ENCODE data around the gene RFTN1. TPM values are rescaled to one million over a fixed set of nuclear protein-coding genes. Genes with fewer than 3 reads are reported as not detected.

Gene RFTN1
- polyA plus RNA-seq, 2 donors = 2.1 to 3.7 TPM

GRCh38 chr3:16501376-16501775, 12.1 kb downstream of the RFTN1 start:
- peaks cover 0 to 3% of the 10 kb centered on the region in 2 donors for H3K4me1 ChIP-seq (ENCODE audit: control insufficient read depth in 2 of 2, insufficient read depth in 2 of 2, low read length in 1 of 2)
- no peak overlapping the region for H3K27ac ChIP-seq (ENCODE audit: low read depth in 2 of 2, low read length in 1 of 2)
- 81 to 84% methylated on average over 4 of the region's 4 CpGs for WGBS, 2 donors
- H3K36me3 ChIP-seq (ENCODE audit: control insufficient read depth in 2 of 2, insufficient read depth in 2 of 2, low read length in 1 of 2) = peaks cover 0 to 2% of the 10 kb centered on the region in 2 donors
- H3K9me3 ChIP-seq (ENCODE audit: control insufficient read depth in 2 of 2, insufficient read depth in 1 of 2, low read depth in 1 of 2, low read length in 1 of 2) = no peaks in the 10 kb centered on the region
- H3K27me3 ChIP-seq (ENCODE audit: control insufficient read depth in 1 of 2, insufficient read depth in 2 of 2, low read length in 2 of 2) = no peaks in the 10 kb centered on the region
- no peak overlapping the region for H3K4me3 ChIP-seq (ENCODE audit: low read depth in 1 of 2, low read length in 2 of 2)

GRCh38 chr3:16500911-16501310, 12.6 kb downstream of the RFTN1 start:
- H3K36me3 ChIP-seq (ENCODE audit: control insufficient read depth in 2 of 2, insufficient read depth in 2 of 2, low read length in 1 of 2) = peaks cover 0 to 2% of the 10 kb centered on the region in 2 donors
- no peaks in the 10 kb centered on the region for H3K9me3 ChIP-seq (ENCODE audit: control insufficient read depth in 2 of 2, insufficient read depth in 1 of 2, low read depth in 1 of 2, low read length in 1 of 2)
- no peaks in the 10 kb centered on the region for H3K4me1 ChIP-seq (ENCODE audit: control insufficient read depth in 2 of 2, insufficient read depth in 2 of 2, low read length in 1 of 2)
- no peak overlapping the region for H3K27ac ChIP-seq (ENCODE audit: low read depth in 2 of 2, low read length in 1 of 2)
- 87% methylated on average over 12 of the region's 12 CpGs for whole genome bisulfite sequencing, 2 donors
- H3K4me3 ChIP-seq (ENCODE audit: low read depth in 1 of 2, low read length in 2 of 2) = no peak overlapping the region
- no peaks in the 10 kb centered on the region for H3K27me3 ChIP-seq (ENCODE audit: control insufficient read depth in 1 of 2, insufficient read depth in 2 of 2, low read length in 2 of 2)

- H3K36me3 ChIP-seq (ENCODE audit: control insufficient read depth in 2 of 2, insufficient read depth in 2 of 2, low read length in 1 of 2) = peaks cover 0 to 2% of the 10 kb centered on the region in 2 donors
- H3K9me3 ChIP-seq (ENCODE audit: control insufficient read depth in 2 of 2, insufficient read depth in 1 of 2, low read depth in 1 of 2, low read length in 1 of 2) = no peaks in the 10 kb centered on the region
- H3K27ac ChIP-seq (ENCODE audit: low read depth in 2 of 2, low read length in 1 of 2) = no peak overlapping the region
- peaks cover 0 to 2% of the 10 kb centered on the region in 2 donors for H3K4me1 ChIP-seq (ENCODE audit: control insufficient read depth in 2 of 2, insufficient read depth in 2 of 2, low read length in 1 of 2)
- no peaks in the 10 kb centered on the region for H3K27me3 ChIP-seq (ENCODE audit: control insufficient read depth in 1 of 2, insufficient read depth in 2 of 2, low read length in 2 of 2)
- no peak overlapping the region for H3K4me3 ChIP-seq (ENCODE audit: low read depth in 1 of 2, low read length in 2 of 2)
- 91 to 93% methylated on average over 1 of the region's 1 CpG for WGBS, 2 donors
Measured at GRCh38 chr3:16500093-16500492, 13.4 kb downstream of the RFTN1 start.

GRCh38 chr3:16499351-16499750, 14.1 kb downstream of the RFTN1 start:
- Histone ChIP-seq H3K27me3 (ENCODE audit: control insufficient read depth in 1 of 2, insufficient read depth in 2 of 2, low read length in 2 of 2) (no peaks in the 10 kb centered on the region), H3K36me3 (ENCODE audit: control insufficient read depth in 2 of 2, insufficient read depth in 2 of 2, low read length in 1 of 2) (peaks cover 0 to 2% of the 10 kb centered on the region in 2 donors), H3K27ac (ENCODE audit: low read depth in 2 of 2, low read length in 1 of 2) (no peak overlapping the region), H3K4me1 (ENCODE audit: control insufficient read depth in 2 of 2, insufficient read depth in 2 of 2, low read length in 1 of 2) (peaks cover 0 to 2% of the 10 kb centered on the region in 2 donors), H3K9me3 (ENCODE audit: control insufficient read depth in 2 of 2, insufficient read depth in 1 of 2, low read depth in 1 of 2, low read length in 1 of 2) (no peaks in the 10 kb centered on the region), H3K4me3 (ENCODE audit: low read depth in 1 of 2, low read length in 2 of 2) (no peak overlapping the region)
- 79 to 90% methylated on average over 4 of the region's 4 CpGs for WGBS, 2 donors

GRCh38 chr3:16498130-16498890, 15.2 kb downstream of the RFTN1 start:
- Histone ChIP-seq H3K36me3 (ENCODE audit: control insufficient read depth in 2 of 2, insufficient read depth in 2 of 2, low read length in 1 of 2) (peaks cover 0 to 2% of the 10 kb centered on the region in 2 donors), H3K27ac (ENCODE audit: low read depth in 2 of 2, low read length in 1 of 2) (no peak overlapping the region), H3K4me1 (ENCODE audit: control insufficient read depth in 2 of 2, insufficient read depth in 2 of 2, low read length in 1 of 2) (peaks cover 0 to 2% of the 10 kb centered on the region in 2 donors), H3K9me3 (ENCODE audit: control insufficient read depth in 2 of 2, insufficient read depth in 1 of 2, low read depth in 1 of 2, low read length in 1 of 2) (no peaks in the 10 kb centered on the region), H3K4me3 (ENCODE audit: low read depth in 1 of 2, low read length in 2 of 2) (no peak overlapping the region), H3K27me3 (ENCODE audit: control insufficient read depth in 1 of 2, insufficient read depth in 2 of 2, low read length in 2 of 2) (no peaks in the 10 kb centered on the region)
- WGBS, 2 donors = 72 to 83% methylated on average over 5 of the region's 5 CpGs

GRCh38 chr3:16496408-16497222, 16.9 kb downstream of the RFTN1 start:
- H3K4me3 ChIP-seq (ENCODE audit: low read depth in 1 of 2, low read length in 2 of 2) = no peak overlapping the region
- H3K27me3 ChIP-seq (ENCODE audit: control insufficient read depth in 1 of 2, insufficient read depth in 2 of 2, low read length in 2 of 2) = no peaks in the 10 kb centered on the region
- H3K4me1 ChIP-seq (ENCODE audit: control insufficient read depth in 2 of 2, insufficient read depth in 2 of 2, low read length in 1 of 2) = peaks cover 0 to 2% of the 10 kb centered on the region in 2 donors
- peaks cover 0 to 2% of the 10 kb centered on the region in 2 donors for H3K36me3 ChIP-seq (ENCODE audit: control insufficient read depth in 2 of 2, insufficient read depth in 2 of 2, low read length in 1 of 2)
- WGBS, 2 donors = 72 to 76% methylated on average over 10 of the region's 10 CpGs
- no peaks in the 10 kb centered on the region for H3K9me3 ChIP-seq (ENCODE audit: control insufficient read depth in 2 of 2, insufficient read depth in 1 of 2, low read depth in 1 of 2, low read length in 1 of 2)
- H3K27ac ChIP-seq (ENCODE audit: low read depth in 2 of 2, low read length in 1 of 2) = no peak overlapping the region

GRCh38 chr3:16496008-16496407, 17.5 kb downstream of the RFTN1 start:
- 81 to 83% methylated on average over 2 of the region's 2 CpGs for WGBS, 2 donors
- peaks cover 0 to 2% of the 10 kb centered on the region in 2 donors for H3K4me1 ChIP-seq (ENCODE audit: control insufficient read depth in 2 of 2, insufficient read depth in 2 of 2, low read length in 1 of 2)
- no peaks in the 10 kb centered on the region for H3K27me3 ChIP-seq (ENCODE audit: control insufficient read depth in 1 of 2, insufficient read depth in 2 of 2, low read length in 2 of 2)
- H3K36me3 ChIP-seq (ENCODE audit: control insufficient read depth in 2 of 2, insufficient read depth in 2 of 2, low read length in 1 of 2) = peaks cover 0 to 2% of the 10 kb centered on the region in 2 donors
- no peaks in the 10 kb centered on the region for H3K9me3 ChIP-seq (ENCODE audit: control insufficient read depth in 2 of 2, insufficient read depth in 1 of 2, low read depth in 1 of 2, low read length in 1 of 2)
- no peak overlapping the region for H3K27ac ChIP-seq (ENCODE audit: low read depth in 2 of 2, low read length in 1 of 2)
- no peak overlapping the region for H3K4me3 ChIP-seq (ENCODE audit: low read depth in 1 of 2, low read length in 2 of 2)

GRCh38 chr3:16494814-16495431, 18.6 kb downstream of the RFTN1 start:
- Histone ChIP-seq H3K4me1 (ENCODE audit: control insufficient read depth in 2 of 2, insufficient read depth in 2 of 2, low read length in 1 of 2) (peaks cover 0 to 2% of the 10 kb centered on the region in 2 donors), H3K27me3 (ENCODE audit: control insufficient read depth in 1 of 2, insufficient read depth in 2 of 2, low read length in 2 of 2) (no peaks in the 10 kb centered on the region), H3K4me3 (ENCODE audit: low read depth in 1 of 2, low read length in 2 of 2) (no peak overlapping the region), H3K36me3 (ENCODE audit: control insufficient read depth in 2 of 2, insufficient read depth in 2 of 2, low read length in 1 of 2) (peaks cover 0 to 2% of the 10 kb centered on the region in 2 donors), H3K27ac (ENCODE audit: low read depth in 2 of 2, low read length in 1 of 2) (no peak overlapping the region), H3K9me3 (ENCODE audit: control insufficient read depth in 2 of 2, insufficient read depth in 1 of 2, low read depth in 1 of 2, low read length in 1 of 2) (no peaks in the 10 kb centered on the region)
- WGBS, 2 donors = 54 to 56% methylated on average over 9 of the region's 9 CpGs

GRCh38 chr3:16494094-16494493, 19.4 kb downstream of the RFTN1 start:
- no peak overlapping the region for H3K27ac ChIP-seq (ENCODE audit: low read depth in 2 of 2, low read length in 1 of 2)
- H3K36me3 ChIP-seq (ENCODE audit: control insufficient read depth in 2 of 2, insufficient read depth in 2 of 2, low read length in 1 of 2) = no peaks in the 10 kb centered on the region
- no peaks in the 10 kb centered on the region for H3K9me3 ChIP-seq (ENCODE audit: control insufficient read depth in 2 of 2, insufficient read depth in 1 of 2, low read depth in 1 of 2, low read length in 1 of 2)
- H3K27me3 ChIP-seq (ENCODE audit: control insufficient read depth in 1 of 2, insufficient read depth in 2 of 2, low read length in 2 of 2) = no peaks in the 10 kb centered on the region
- H3K4me1 ChIP-seq (ENCODE audit: control insufficient read depth in 2 of 2, insufficient read depth in 2 of 2, low read length in 1 of 2) = peaks cover 0 to 2% of the 10 kb centered on the region in 2 donors
- H3K4me3 ChIP-seq (ENCODE audit: low read depth in 1 of 2, low read length in 2 of 2) = no peak overlapping the region
- WGBS, 2 donors = 74 to 79% methylated on average over 5 of the region's 5 CpGs
